Retina (tissue), 1 donor: ENCODE results near the gene GRIK1.

ENCODE experiments used
- DNase-seq: peaks from one replicate; pipeline ENCODE4 v3.0.0-alpha.2; 2016

GRIK1 gene

GRCh38 chr21:29904359-29905282 is 35.2 kb downstream of the GRIK1 start:
- DNase-seq = no peak

GRCh38 chr21:29896884-29897283 is 42.9 kb downstream of the GRIK1 start:
- DNase-seq = no peak

DNA sequence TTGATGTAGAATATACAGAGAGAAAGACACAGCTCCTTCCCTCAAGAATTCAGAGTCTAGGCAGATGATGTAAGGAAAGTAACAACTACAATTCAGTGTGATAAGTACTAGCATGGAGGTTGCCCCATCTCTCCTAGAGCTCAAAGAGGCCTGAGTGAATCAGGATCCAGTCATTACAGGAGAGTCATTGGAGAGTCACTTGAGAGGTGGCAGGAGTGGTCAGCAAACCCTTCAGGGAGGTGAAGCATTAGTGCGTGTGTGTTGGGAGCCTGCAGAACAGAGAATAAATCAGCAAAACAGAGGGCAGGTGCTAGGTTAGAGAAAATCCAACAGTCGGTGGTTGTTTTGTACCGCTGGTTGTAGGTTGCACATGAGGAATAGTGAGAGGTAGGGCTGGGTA is 46.1 kb downstream of the GRIK1 start:
- DNase-seq = no peak

DNA sequence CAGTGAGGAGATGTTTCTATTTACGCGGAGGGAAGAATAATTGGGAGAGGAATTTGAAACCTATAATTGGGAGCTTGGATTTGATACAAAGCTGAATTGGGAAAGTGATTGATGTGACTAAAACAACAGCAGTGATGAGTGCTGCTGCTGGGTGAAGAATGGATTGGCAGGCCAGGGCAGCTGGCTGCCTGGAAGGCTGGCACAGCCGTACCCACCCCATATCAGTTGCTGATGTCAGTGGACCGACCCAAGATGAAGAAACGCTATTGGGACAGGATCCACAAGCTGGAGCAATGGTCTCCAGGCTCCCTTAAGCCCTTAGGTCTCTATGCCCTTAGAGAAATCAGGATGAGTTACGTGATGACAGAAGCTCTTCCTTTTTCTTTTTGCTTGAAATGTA is 47.4 kb downstream of the GRIK1 start:
- DNase-seq = no peak

DNA sequence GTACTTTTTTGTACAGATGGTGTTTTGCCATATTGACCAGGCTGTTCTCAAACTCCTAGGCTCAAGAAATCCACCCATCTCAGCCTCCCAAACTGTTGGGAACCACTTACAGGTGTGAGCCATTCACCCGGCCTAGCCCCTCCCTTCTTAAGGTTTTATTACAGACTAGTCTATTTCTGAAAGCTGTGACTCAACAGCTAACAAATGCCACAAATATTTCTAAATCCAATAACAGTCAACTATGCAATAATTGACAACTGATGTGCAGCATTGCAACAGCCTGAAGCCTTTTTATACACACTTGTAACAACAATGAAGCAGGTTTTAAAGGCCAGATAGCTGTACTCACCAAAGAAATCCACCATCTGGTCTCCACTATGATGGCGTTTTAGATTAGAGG is 51.4 kb downstream of the GRIK1 start:
- no peak for DNase-seq

- no peak for DNase-seq
Observed at GRCh38 chr21:29887313-29888009, 52.3 kb downstream of the GRIK1 start.

GRCh38 chr21:29885491-29885890 is 54.3 kb downstream of the GRIK1 start:
- no peak for DNase-seq

DNA sequence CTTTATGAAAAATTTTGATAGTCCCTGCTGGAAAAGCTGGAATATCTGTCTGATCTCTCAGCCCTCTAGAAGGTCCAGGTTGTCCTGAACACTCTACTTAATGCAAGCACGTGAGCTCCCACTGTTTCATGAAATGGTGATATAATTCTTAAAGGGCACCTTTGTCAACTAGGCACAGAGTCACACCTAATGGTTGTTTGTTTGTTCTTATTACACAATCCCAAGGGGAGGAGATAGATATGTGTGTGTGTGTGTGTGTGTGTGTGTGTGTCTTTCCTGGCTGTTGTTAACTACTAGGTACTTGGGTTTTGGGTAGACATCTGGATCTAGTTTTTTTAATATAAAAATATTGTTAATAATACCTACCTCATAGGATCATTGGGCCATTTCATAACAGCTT is 63.9 kb downstream of the GRIK1 start:
- DNase-seq = no peak

DNA sequence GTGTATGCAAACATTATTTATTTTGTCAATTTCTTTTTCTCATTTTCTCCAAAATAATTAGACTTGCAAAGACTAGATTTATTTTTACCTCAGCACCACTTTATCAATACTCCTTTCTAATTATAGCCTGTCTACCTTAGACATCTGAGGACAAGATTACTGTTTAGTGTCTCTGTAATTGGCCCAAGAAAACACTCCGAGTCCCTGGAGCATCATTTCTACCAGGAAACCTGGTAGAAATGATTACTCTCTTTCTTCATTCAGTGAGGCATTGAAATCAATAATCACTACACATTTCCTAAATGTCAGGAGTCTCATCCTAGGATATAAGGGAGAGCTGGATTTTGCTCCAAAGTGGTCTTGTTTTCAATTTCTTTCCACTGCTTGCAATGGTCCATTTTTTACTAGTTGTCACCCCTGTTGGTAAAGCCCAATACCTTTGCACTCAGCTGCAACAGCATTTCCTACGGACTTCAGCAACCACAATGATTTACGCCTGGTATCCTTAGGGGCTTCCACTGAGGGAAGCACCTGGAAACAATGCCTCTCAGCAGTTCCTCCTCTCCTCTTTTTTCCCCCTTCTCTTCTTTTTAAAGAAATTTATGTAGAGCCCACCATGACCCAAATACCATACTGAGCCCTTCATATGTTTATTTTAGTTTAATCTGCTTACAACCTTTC is 64.6 kb downstream of the GRIK1 start:
- DNase-seq = no peak

- DNase-seq = no peak
Observed at GRCh38 chr21:29873908-29874307, 65.9 kb downstream of the GRIK1 start.

GRCh38 chr21:29870814-29871213 is 69.0 kb downstream of the GRIK1 start:
- DNase-seq = no peak

DNA sequence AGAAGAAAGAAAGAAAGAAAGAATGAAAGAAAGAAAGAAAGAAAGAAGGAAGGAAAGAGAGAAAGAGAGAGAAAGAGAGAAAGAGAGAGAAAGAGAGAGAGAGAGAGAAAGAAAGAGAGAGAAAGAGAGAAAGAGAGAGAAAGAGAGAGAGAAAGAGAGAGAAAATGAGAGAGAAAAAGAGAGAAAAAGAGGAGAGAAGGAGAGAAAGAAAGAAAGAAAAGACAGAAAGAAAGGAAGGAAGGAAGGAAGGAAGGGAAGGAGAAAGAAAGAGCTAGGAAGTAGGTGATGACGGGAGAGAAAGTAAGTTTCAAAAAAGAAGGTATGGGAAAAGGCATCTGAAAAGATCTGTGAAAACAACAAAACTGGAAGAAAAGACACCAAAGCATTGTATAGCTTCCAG is 72.0 kb downstream of the GRIK1 start:
- no peak for DNase-seq

DNA sequence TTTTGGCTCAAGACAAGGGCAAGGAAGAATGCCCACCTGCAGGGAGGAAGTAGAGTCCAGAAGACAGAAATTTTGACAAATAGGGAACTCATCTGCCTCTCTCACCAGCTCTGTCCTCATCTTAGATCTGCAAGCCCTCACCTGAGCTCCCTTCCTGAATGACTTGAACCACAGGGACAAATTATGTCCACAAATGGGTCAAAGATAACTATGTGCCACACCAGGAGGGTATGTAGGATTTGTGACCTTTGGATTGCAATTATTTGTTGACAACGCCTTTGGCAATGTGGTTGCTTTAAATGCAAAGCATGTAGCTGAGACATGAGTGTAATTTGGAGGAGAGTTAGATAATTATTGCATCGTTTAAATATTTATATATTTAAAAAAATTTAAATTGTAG is 79.5 kb downstream of the GRIK1 start:
- DNase-seq = no peak

- no peak for DNase-seq
Observed at GRCh38 chr21:29857150-29857549, 82.6 kb downstream of the GRIK1 start.

DNA sequence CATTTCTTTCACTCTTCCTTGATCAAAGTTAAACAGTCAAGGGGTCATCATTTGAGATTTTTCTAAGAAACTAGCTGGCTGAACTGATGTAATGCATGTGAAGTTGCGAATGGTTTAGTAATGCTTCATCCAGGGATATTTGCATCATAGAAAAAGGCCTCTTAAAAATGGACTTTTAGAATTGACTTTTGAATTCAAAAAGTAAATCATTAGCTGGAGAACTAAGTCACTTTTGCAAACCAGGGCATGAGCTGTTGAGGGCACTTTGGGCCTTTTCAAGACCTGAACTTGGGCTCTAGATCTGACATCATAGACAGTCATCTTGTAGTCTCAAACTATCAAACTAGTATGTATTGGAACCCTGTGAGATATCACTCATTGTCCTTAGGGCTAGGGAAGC is 85.0 kb downstream of the GRIK1 start:
- no peak for DNase-seq

- no peak for DNase-seq
Observed at GRCh38 chr21:29851611-29852010, 88.2 kb downstream of the GRIK1 start.

DNA sequence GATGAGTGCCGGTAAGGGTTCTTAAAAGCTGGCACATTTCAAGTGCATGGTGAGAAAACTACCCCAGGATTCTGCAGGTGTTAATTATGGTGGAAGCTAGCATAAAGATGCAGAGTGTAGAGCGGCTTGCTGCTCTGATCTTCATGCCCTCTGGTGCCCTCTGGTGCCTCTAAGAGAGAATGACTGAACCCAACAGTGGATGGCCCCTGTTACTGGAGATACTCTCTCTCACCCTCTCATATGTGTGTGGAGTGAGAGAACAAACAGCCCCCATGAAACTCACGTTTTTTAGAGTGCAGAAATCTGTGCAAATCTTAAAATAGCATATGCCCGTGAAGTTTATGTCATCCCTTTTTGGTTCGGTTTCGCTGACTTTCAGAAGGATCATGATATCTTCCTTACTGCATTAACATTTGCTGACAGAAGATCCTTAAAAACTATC is 90.0 kb downstream of the GRIK1 start:
- peak; percentile 66 for DNase-seq

DNA sequence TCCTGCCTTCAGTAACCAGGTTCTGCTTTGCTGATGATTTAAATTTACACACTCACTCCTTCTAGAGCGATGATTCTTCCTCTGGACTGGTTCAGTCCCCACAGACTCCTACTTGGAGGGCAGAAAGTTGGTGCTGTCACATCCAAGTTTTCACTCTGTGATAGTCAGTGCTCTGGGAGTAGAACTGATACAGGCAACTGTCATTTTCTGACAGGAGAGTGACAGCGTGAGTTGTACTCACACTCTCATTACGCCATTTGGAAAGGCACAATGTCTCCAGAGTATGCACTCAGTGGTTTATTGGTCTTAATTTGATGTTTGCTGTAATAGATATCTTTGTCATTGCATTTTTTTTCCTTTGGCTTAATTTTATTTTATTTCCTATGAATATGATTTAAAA is 96.0 kb downstream of the GRIK1 start:
- no peak for DNase-seq

GRCh38 chr21:29834617-29835016 is 105.2 kb downstream of the GRIK1 start:
- DNase-seq = no peak

- DNase-seq = no peak
Observed at GRCh38 chr21:29832217-29832616, 107.6 kb downstream of the GRIK1 start.

GRCh38 chr21:29829564-29830275 is 110.1 kb downstream of the GRIK1 start:
- DNase-seq = no peak

DNA sequence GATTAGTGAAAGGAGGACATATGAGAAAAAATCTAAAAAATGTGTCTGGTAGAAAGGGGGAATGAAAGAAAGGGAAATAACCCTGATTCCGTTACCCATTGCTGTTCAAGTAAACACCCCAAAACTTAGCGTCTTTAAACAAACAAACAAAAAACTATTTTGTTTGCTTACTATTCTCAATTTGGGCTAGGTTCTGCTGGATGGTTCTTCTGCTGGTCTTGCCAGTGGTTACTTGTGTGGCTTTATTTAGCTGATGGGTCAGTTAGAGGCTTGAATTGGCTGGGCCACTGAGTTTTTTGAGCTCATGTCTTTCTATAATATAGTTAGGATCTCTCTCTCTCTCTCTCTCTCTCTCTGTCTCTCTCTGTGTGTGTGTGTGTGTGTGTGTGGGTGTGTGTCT is 112.1 kb downstream of the GRIK1 start:
- no peak for DNase-seq

GRCh38 chr21:29827236-29827635 is 112.6 kb downstream of the GRIK1 start:
- no peak for DNase-seq
